H9 (cell line): ENCODE data around the gene NRG3. TPM values are rescaled to one million over a fixed set of nuclear protein-coding genes. Genes with fewer than 3 reads are reported as not detected.

Source experiments
- DNase-seq: peaks from one replicate; pipeline ENCODE4 v3.0.0-alpha.2; 2017
- H2AFZ ChIP-seq: one replicate; pipeline ENCODE4 v1.6.1; 2013; ENCODE audit warnings: mild to moderate bottlenecking, low read length, control low read depth, moderate library complexity
- H2AK5ac ChIP-seq: 2 replicates; pipeline ENCODE4 v1.6.1; 2013; ENCODE audit warnings: low read length, control low read depth, mixed read lengths; ENCODE audit not compliant: insufficient read length
- H2BK120ac ChIP-seq: one replicate; pipeline ENCODE4 v1.6.1; 2013; ENCODE audit warnings: low read depth, mild to moderate bottlenecking, low read length, control low read depth, inconsistent platforms; ENCODE audit not compliant: poor library complexity, severe bottlenecking
- H2BK12ac ChIP-seq: 2 replicates; pipeline ENCODE4 v1.6.1; 2013; ENCODE audit warnings: low read length, control low read depth, mixed read lengths, low read depth; ENCODE audit not compliant: insufficient read length
- H2BK15ac ChIP-seq: 2 replicates; pipeline ENCODE4 v1.6.1; 2013; ENCODE audit warnings: low read depth, low read length, control low read depth
- H2BK20ac ChIP-seq: one replicate; pipeline ENCODE4 v1.6.1; 2013; ENCODE audit warnings: low read depth, mild to moderate bottlenecking, low read length, control low read depth, inconsistent platforms; ENCODE audit not compliant: poor library complexity, severe bottlenecking
- H2BK5ac ChIP-seq: 2 replicates; pipeline ENCODE4 v1.6.1; 2013; ENCODE audit warnings: low read length, control low read depth, mixed read lengths; ENCODE audit not compliant: insufficient read length
- H3K14ac ChIP-seq: 2 replicates; pipeline ENCODE4 v1.6.1; 2013; ENCODE audit warnings: low read length, control low read depth; ENCODE audit not compliant: insufficient read depth
- H3K18ac ChIP-seq: 2 replicates; pipeline ENCODE4 v1.6.1; 2013; ENCODE audit warnings: low read depth, mild to moderate bottlenecking, mixed read lengths, low read length, control low read depth; ENCODE audit not compliant: insufficient read length
- H3K23ac ChIP-seq: 2 replicates; pipeline ENCODE4 v1.6.1; 2013; ENCODE audit warnings: low read length, control low read depth, mixed read lengths, low read depth; ENCODE audit not compliant: insufficient read length
- H3K23me2 ChIP-seq: 2 replicates; pipeline ENCODE4 v1.6.1; 2013; ENCODE audit warnings: low read depth, mild to moderate bottlenecking, mixed read lengths, low read length, control low read depth; ENCODE audit not compliant: insufficient read length, poor library complexity, severe bottlenecking
- H3K27ac ChIP-seq: 2 replicates; pipeline ENCODE4 v1.5.1; 2013; ENCODE audit warnings: low read length, control low read depth, mixed read lengths, low read depth; ENCODE audit not compliant: insufficient read length
- H3K27me3 ChIP-seq: 2 replicates; pipeline ENCODE4 v1.6.1; 2013; ENCODE audit warnings: low read length, control low read depth, inconsistent platforms; ENCODE audit not compliant: insufficient read depth
- H3K4ac ChIP-seq: 2 replicates; pipeline ENCODE4 v1.6.1; 2013; ENCODE audit warnings: low read depth, mild to moderate bottlenecking, control low read depth, inconsistent platforms, low read length, moderate library complexity
- H3K4me1 ChIP-seq: 2 replicates; pipeline ENCODE4 v1.6.1; 2013; ENCODE audit warnings: low read length, control low read depth, inconsistent platforms; ENCODE audit not compliant: insufficient read depth
- H3K4me2 ChIP-seq: 2 replicates; pipeline ENCODE4 v1.6.1; 2013; ENCODE audit warnings: low read length, control low read depth, mixed read lengths; ENCODE audit not compliant: insufficient read length, insufficient read depth
- H3K56ac ChIP-seq: 2 replicates; pipeline ENCODE4 v1.6.1; 2013; ENCODE audit warnings: low read depth, mild to moderate bottlenecking, mixed read lengths, low read length, control low read depth; ENCODE audit not compliant: insufficient read length
- H3K79me1 ChIP-seq: 2 replicates; pipeline ENCODE4 v1.6.1; 2013; ENCODE audit warnings: low read depth, mild to moderate bottlenecking, moderate library complexity, low read length, control low read depth, inconsistent platforms; ENCODE audit not compliant: insufficient read depth, poor library complexity, severe bottlenecking
- H3K79me2 ChIP-seq: 2 replicates; pipeline ENCODE4 v1.6.1; 2013; ENCODE audit warnings: low read length, control low read depth, inconsistent platforms; ENCODE audit not compliant: insufficient read depth
- H3K9ac ChIP-seq: 2 replicates; pipeline ENCODE4 v1.6.1; 2013; ENCODE audit warnings: low read length, control low read depth, mixed read lengths; ENCODE audit not compliant: insufficient read length; ENCODE audit errors: extremely low read depth
- H3K9me3 ChIP-seq: one replicate; pipeline ENCODE4 v1.6.1; 2013; ENCODE audit warnings: low read depth, low read length, inconsistent platforms; ENCODE audit not compliant: control insufficient read depth
- H3T11ph ChIP-seq: one replicate; pipeline ENCODE4 v1.6.1; 2013; ENCODE audit warnings: mild to moderate bottlenecking, low read length, control low read depth, inconsistent platforms
- H4K20me1 ChIP-seq: one replicate; pipeline ENCODE4 v1.6.1; 2013; ENCODE audit not compliant: control insufficient read depth, insufficient read length, insufficient read depth
- H4K5ac ChIP-seq: 2 replicates; pipeline ENCODE4 v1.6.1; 2013; ENCODE audit warnings: low read depth, mild to moderate bottlenecking, mixed read lengths, low read length, control low read depth; ENCODE audit not compliant: insufficient read length
- H4K8ac ChIP-seq: replicated peaks from 2 replicates; pipeline ENCODE4 v1.6.1; 2013; ENCODE audit warnings: low read length, control low read depth, mixed read lengths, low read depth; ENCODE audit not compliant: insufficient read length
- H4K91ac ChIP-seq: 2 replicates; pipeline ENCODE4 v1.6.1; 2013; ENCODE audit warnings: low read depth, mild to moderate bottlenecking, moderate library complexity, mixed read lengths, low read length, control low read depth; ENCODE audit not compliant: insufficient read length
- H3K27ac Mint-ChIP-seq, 3 experiments: 2 replicates in 2 of 3; 3 replicates in 1 of 3; pipeline ENCODE4 v1.8.0; 2020 to 2021; ENCODE audit warnings: mixed read lengths in 3 of 3, mild to moderate bottlenecking in 1 of 3, moderate library complexity in 1 of 3
- H3K27me3 Mint-ChIP-seq: 2 replicates; pipeline ENCODE4 v1.8.0; 2021; ENCODE audit warnings: low read depth, mild to moderate bottlenecking, moderate library complexity, mixed read lengths
- H3K36me3 Mint-ChIP-seq, 3 experiments: 2 replicates in 2 of 3; 3 replicates in 1 of 3; pipeline ENCODE4 v1.8.0; 2020 to 2021; ENCODE audit warnings: low read depth in 3 of 3, mixed read lengths in 3 of 3; ENCODE audit not compliant: insufficient read depth in 1 of 3
- H3K4me1 Mint-ChIP-seq, 2 experiments: 2 replicates each; pipeline ENCODE4 v1.8.0; 2020; ENCODE audit warnings: mixed read lengths in 2 of 2
- H3K4me3 Mint-ChIP-seq, 2 experiments: 2 replicates in 1 of 2; 3 replicates in 1 of 2; pipeline ENCODE4 v1.8.0; 2020 to 2021; ENCODE audit warnings: mild to moderate bottlenecking in 2 of 2, mixed read lengths in 2 of 2, moderate library complexity in 1 of 2
- H3K9me3 Mint-ChIP-seq, 2 experiments: 2 replicates in 1 of 2; 3 replicates in 1 of 2; pipeline ENCODE4 v1.8.0; 2020; ENCODE audit warnings: mild to moderate bottlenecking in 2 of 2, mixed read lengths in 2 of 2, moderate library complexity in 1 of 2
- CTCF ChIP-seq: fragments of 200-600 bp; sonication (generic); conservative IDR thresholded peaks from 3 replicates; pipeline ENCODE4 v1.8.0; 2021; ENCODE audit warnings: antibody characterized with exemption, mild to moderate bottlenecking
- WGBS: extraction: QIAGEN DNeasy Blood & Tissue Kit; methylation state at CpG from one replicate; pipeline ENCODE4 v1.1.7; 2013; ENCODE audit warnings: missing lambda C conversion rate, low lambda C conversion rate, mixed read lengths; ENCODE audit not compliant: insufficient read length; ENCODE audit errors: extremely low coverage; 5-methylcytosine and 5-hydroxymethylcytosine counted together
- total RNA-seq: library from RNA; stranded (reverse); gene quantifications from 2 replicates; pipeline ENCODE4 v1.2.1, GENCODE V29; 2021

Gene NRG3
- total RNA-seq, 1 experiment from 2014 or later, result 1.6 TPM

- Histone ChIP-seq H3K27me3 (no peaks in the 10 kb centered on the region), H2BK5ac (no peak overlapping the region), H4K20me1 (no peaks in the 10 kb centered on the region), H3T11ph (no peak overlapping the region), H3K4me2 (no peak overlapping the region), H3K14ac (no peak overlapping the region), H2BK120ac (no peak overlapping the region), H2BK15ac (no peak overlapping the region), H3K56ac (no peak overlapping the region), H3K23ac (no peak overlapping the region), H3K79me1 (no peaks in the 10 kb centered on the region), H2BK20ac (no peak overlapping the region), H2AK5ac (no peak overlapping the region), H3K9ac (no peak overlapping the region), H3K79me2 (no peaks in the 10 kb centered on the region), H3K23me2 (no peaks in the 10 kb centered on the region), H3K4me1 (no peaks in the 10 kb centered on the region), H3K9me3 (no peaks in the 10 kb centered on the region), H3K27ac (no peak overlapping the region), H4K5ac (no peak overlapping the region), H3K18ac (no peak overlapping the region), H4K8ac (no peak overlapping the region), H2AFZ (no peak overlapping the region), H4K91ac (no peak overlapping the region), H3K4ac (no peak overlapping the region), H2BK12ac (no peak overlapping the region)
- WGBS, result no CpG with 5 or more reads among the region's 3 CpGs
- H3K27me3 Mint-ChIP-seq, result no peaks in the 10 kb centered on the region
- H3K9me3 Mint-ChIP-seq, result no peaks in the 10 kb centered on the region
- H3K27ac Mint-ChIP-seq, result no peak overlapping the region; a peak in 1 of 7 replicates
- DNase-seq, result no peak
- no peaks in the 10 kb centered on the region for H3K4me1 Mint-ChIP-seq
- no peak overlapping the region for H3K4me3 Mint-ChIP-seq
- TF ChIP-seq CTCF, result no peak
- no peaks in the 10 kb centered on the region; a peak in 1 of 7 replicates for H3K36me3 Mint-ChIP-seq
Observed at GRCh38 chr10:82551506-82551905, 676.5 kb downstream of the NRG3 start.
